BLaER1 (cell line): ENCODE results near the gene CFAP300.

Source experiments
- H3K27ac ChIP-seq: shearing (Covaris generic); formaldehyde crosslinking; 2 replicates; pipeline ENCODE4 v1.8.1; 2022
- H3K27me3 ChIP-seq: shearing (Covaris generic); formaldehyde crosslinking; 2 replicates; pipeline ENCODE4 v1.8.1; 2022
- H3K36me3 ChIP-seq: shearing (Covaris generic); formaldehyde crosslinking; 2 replicates; pipeline ENCODE4 v1.8.1; 2022
- H3K4me1 ChIP-seq: shearing (Covaris generic); formaldehyde crosslinking; 2 replicates; pipeline ENCODE4 v1.8.1; 2022
- H3K4me2 ChIP-seq: shearing (Covaris generic); formaldehyde crosslinking; 2 replicates; pipeline ENCODE4 v1.8.1; 2022
- H3K4me3 ChIP-seq: shearing (Covaris generic); formaldehyde crosslinking; 2 replicates; pipeline ENCODE4 v1.8.1; 2022
- H3K9ac ChIP-seq: shearing (Covaris generic); formaldehyde crosslinking; 2 replicates; pipeline ENCODE4 v1.8.1; 2022
- H3K9me3 ChIP-seq: shearing (Covaris generic); formaldehyde crosslinking; 2 replicates; pipeline ENCODE4 v1.8.1; 2022
- H4K20me1 ChIP-seq: shearing (Covaris generic); formaldehyde crosslinking; 2 replicates; pipeline ENCODE4 v1.8.1; 2022
- Cebpa-rat ChIP-seq: shearing (Covaris generic); IDR thresholded peaks from 2 replicates; pipeline ENCODE4 v1.8.1; 2022

Gene CFAP300

DNA sequence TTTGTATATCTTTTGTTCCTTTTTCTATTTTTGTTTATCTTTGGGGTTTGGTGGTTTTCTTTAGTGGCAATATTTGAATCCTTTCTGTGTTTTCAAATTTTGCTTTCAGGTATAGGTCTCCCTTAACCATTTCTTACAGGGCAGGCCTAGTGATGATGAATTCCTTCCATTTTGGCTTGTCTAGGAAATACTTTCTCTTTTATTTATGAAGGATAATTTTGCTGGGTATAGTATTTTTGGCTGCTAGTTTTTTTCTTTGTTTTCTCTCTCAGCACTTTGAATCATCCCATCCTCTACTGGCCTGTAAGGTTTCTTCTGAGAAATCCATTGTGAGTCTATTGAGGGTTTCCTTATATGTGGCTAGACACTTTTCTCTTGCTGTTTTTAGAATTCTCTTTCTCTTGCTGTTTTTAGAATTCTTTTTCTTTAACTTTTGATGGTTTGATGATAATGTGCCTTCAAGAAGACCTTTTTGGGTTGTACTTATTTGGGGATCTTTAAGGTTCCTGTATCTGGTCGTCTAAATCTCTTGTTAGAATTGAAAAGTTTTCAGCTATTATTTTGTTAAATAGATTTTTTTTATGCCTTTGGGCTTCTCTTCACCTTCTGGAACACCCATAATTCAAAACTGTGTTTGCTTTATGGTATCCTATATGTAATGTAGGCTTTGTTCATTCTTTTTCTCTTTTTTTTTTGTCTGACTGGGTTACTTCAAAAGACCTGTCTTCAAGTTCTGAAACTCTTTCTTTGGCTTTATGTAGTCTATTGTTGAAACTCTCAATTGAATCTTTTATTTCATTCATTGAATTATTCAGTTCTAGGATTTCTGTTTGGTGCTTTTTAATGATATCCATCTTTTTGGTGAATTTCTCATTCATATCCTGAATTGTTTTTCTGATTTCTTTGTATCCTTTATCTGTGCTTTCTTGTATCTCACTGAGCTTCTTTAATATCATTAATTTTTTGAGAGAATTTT lies 24.5 kb downstream of the CFAP300 start:
- Histone ChIP-seq H3K27me3 (no peaks in the 10 kb centered on the region), H3K27ac (no peak overlapping the region), H3K4me2 (no peak overlapping the region), H3K36me3 (no peaks in the 10 kb centered on the region), H3K4me3 (no peak overlapping the region), H3K4me1 (no peaks in the 10 kb centered on the region), H3K9me3 (peaks cover 42% of the 10 kb centered on the region), H3K9ac (no peak overlapping the region), H4K20me1 (no peaks in the 10 kb centered on the region)
- no peak for TF ChIP-seq Cebpa-rat

DNA sequence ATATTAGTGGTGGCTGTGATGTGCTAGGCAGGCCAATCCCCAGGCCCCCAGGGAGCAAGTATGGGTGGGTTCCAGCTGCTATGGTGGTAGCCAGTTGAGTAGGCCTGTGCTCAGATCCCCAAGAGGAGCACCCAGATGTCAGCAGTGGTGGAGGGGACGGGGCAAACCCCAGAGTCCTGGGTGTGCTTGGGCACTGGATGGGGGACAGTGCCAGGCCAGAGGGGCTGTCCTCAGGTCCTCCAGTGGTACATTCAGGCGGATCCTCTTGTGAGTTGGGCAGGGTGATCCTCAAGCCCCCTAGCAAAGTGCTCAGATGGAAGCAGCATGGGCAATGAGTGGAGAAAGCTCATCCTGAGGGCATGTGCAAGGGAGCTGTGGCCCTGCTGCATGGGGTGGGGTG lies 26.0 kb downstream of the CFAP300 start:
- no peak overlapping the region for H3K4me2 ChIP-seq
- H3K27me3 ChIP-seq = no peaks in the 10 kb centered on the region
- peaks cover 42% of the 10 kb centered on the region for H3K9me3 ChIP-seq
- no peak overlapping the region for H3K27ac ChIP-seq
- TF ChIP-seq Cebpa-rat = no peak
- no peaks in the 10 kb centered on the region for H3K4me1 ChIP-seq
- H3K4me3 ChIP-seq = no peak overlapping the region
- H3K36me3 ChIP-seq = no peaks in the 10 kb centered on the region
- no peaks in the 10 kb centered on the region for H4K20me1 ChIP-seq
- H3K9ac ChIP-seq = no peak overlapping the region

GRCh38 chr11:102079625-102080024 lies 32.4 kb downstream of the CFAP300 start:
- Histone ChIP-seq H3K4me3 (no peak overlapping the region), H3K9ac (no peak overlapping the region), H3K9me3 (no peaks in the 10 kb centered on the region), H3K36me3 (no peaks in the 10 kb centered on the region), H3K27me3 (no peaks in the 10 kb centered on the region), H3K27ac (no peak overlapping the region), H3K4me1 (no peaks in the 10 kb centered on the region), H3K4me2 (no peak overlapping the region), H4K20me1 (no peaks in the 10 kb centered on the region)
- TF ChIP-seq Cebpa-rat = no peak

DNA sequence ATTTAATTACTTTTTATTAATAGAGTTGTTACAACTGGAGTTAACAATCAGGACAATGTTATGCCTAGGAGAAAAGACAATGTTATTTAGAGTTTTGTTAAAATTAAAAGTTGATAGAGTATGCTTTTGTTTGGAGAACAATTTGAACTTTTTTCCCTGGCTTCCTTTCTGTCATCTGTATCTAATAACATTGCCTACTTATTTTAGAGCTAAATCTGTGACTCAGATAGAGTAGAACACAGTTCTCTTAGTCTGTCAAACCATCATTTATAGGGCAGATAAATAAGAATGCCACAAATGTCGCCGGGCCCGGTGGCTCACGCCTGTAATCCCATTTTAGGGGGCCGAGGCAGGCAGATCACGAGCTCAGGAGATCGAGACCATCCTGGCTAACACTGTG lies 34.1 kb downstream of the CFAP300 start:
- Histone ChIP-seq H3K4me3 (no peak overlapping the region), H3K27ac (no peak overlapping the region), H4K20me1 (no peaks in the 10 kb centered on the region), H3K4me1 (no peaks in the 10 kb centered on the region), H3K36me3 (no peaks in the 10 kb centered on the region), H3K9ac (no peak overlapping the region), H3K9me3 (no peaks in the 10 kb centered on the region), H3K4me2 (no peak overlapping the region), H3K27me3 (no peaks in the 10 kb centered on the region)
- no peak for TF ChIP-seq Cebpa-rat

DNA sequence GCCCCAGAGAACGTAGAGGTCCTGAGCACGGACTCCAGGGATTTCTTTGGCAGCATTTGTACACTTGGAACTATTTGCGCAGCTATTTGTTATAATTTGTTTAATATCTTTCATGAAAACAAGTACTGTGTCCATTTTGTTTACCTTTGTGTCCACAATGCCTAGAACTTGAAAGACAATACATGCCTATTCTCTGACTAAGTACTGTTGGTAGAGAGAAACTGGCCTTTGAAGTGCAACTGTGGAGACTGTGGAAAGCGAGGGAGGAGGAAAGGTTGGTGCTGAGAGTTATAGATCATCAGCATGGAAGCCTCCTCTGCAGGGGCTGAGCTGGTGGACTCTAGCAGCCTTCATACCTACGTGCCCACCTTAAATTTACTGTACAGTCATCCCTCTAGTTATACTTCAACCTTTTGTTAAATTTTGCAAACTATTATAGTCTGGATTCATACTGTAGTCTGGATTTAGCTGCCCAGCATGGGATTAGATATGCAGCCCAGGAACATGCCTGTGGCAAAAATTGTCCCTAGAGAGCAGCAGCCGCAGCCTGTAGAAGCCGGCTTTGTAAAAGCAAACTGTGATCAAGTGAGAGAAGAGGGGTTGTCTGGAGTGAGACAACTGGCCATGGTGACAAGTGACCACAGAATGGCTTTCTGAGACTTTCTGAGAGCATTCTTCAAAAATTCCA lies 38.8 kb downstream of the CFAP300 start:
- H4K20me1 ChIP-seq = no peaks in the 10 kb centered on the region
- no peak for TF ChIP-seq Cebpa-rat
- H3K27ac ChIP-seq = no peak overlapping the region
- H3K4me3 ChIP-seq = no peak overlapping the region
- H3K36me3 ChIP-seq = no peaks in the 10 kb centered on the region
- no peak overlapping the region for H3K9ac ChIP-seq
- H3K4me1 ChIP-seq = peaks cover 8% of the 10 kb centered on the region
- no peaks in the 10 kb centered on the region for H3K9me3 ChIP-seq
- no peak overlapping the region for H3K4me2 ChIP-seq
- no peaks in the 10 kb centered on the region for H3K27me3 ChIP-seq

- no peak overlapping the region for H3K9ac ChIP-seq
- no peaks in the 10 kb centered on the region for H3K27me3 ChIP-seq
- H3K4me3 ChIP-seq = no peak overlapping the region
- no peaks in the 10 kb centered on the region for H3K4me1 ChIP-seq
- H3K9me3 ChIP-seq = no peaks in the 10 kb centered on the region
- H3K4me2 ChIP-seq = no peak overlapping the region
- no peak for TF ChIP-seq Cebpa-rat
- H3K27ac ChIP-seq = no peak overlapping the region
- H4K20me1 ChIP-seq = no peaks in the 10 kb centered on the region
- H3K36me3 ChIP-seq = no peaks in the 10 kb centered on the region
These were observed 49.9 kb downstream of the CFAP300 start for GRCh38 chr11:102097186-102097585.

DNA sequence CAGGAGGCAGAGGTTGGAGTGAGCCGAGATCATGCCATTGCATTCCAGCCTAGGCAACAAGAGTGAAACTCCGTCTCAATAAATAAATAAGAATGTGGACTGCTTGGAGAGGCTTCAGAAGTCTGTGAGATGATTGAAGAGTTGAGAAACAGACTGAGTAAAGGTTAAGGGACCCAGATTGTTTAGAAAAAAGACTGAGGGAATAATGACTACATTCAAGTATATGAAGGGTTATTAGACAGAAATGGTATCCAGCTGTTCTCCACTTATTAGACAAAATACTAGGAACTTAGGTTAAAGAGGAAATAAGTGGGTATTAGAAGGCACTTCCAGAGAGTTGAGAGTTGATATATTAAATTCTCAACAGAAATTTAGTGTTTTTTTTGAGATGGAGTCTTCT lies 52.5 kb downstream of the CFAP300 start:
- no peaks in the 10 kb centered on the region for H4K20me1 ChIP-seq
- TF ChIP-seq Cebpa-rat = no peak
- H3K27me3 ChIP-seq = no peaks in the 10 kb centered on the region
- no peak overlapping the region for H3K27ac ChIP-seq
- no peaks in the 10 kb centered on the region for H3K36me3 ChIP-seq
- H3K9ac ChIP-seq = no peak overlapping the region
- H3K4me2 ChIP-seq = no peak overlapping the region
- H3K9me3 ChIP-seq = no peaks in the 10 kb centered on the region
- H3K4me3 ChIP-seq = no peak overlapping the region
- H3K4me1 ChIP-seq = no peaks in the 10 kb centered on the region

DNA sequence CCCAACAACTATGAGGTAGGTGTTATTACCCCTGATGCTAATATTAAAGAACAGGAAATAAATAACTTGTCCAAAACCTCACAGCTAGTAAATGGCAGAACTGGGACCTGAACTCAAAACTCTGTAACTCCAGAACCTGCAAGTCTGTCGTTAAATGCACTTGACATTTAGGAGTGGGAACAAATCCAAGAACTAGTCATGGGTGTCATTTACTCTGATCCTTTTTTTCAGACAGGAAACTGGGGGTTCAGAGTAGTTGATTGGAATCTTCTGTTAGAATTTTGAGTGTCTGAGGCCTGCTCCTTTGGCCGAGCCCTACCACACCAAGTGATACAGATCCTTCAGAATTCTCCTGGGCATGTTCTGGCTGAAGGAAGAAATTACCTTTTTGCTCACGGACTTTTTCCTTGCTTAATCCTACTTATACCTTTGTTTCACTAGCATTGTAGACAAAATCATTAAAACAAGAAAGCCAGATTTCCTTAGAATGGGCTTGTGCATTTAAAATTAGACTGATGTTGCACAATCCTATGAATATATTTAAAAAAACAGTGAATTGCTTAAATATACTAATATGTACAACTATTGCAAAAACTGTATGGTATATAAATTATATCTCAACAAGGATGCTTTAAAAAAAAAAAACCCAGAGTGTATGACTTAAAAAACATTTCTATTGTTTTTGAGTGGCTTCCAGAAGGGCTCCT lies 61.6 kb downstream of the CFAP300 start:
- TF ChIP-seq Cebpa-rat = no peak
- Histone ChIP-seq H3K36me3 (no peaks in the 10 kb centered on the region), H3K4me2 (peak overlapping the region; percentile 88), H4K20me1 (no peaks in the 10 kb centered on the region), H3K4me1 (peaks cover 22% of the 10 kb centered on the region), H3K27ac (no peak overlapping the region), H3K27me3 (peaks cover 4% of the 10 kb centered on the region; the same call in 1 of the 2 replicates), H3K4me3 (no peak overlapping the region), H3K9me3 (no peaks in the 10 kb centered on the region), H3K9ac (no peak overlapping the region)

GRCh38 chr11:102109896-102110760 lies 62.9 kb downstream of the CFAP300 start, which contains the start of gene YAP1:
YAP1 (plus strand) TSS chr11:102110447; CDS start chr11:102110849, 402 bp downstream.
- peaks cover 4% of the 10 kb centered on the region; the same call in 1 of the 2 replicates for H3K27me3 ChIP-seq
- peak within 1 kb of the TSS; percentile 74 for H3K27ac ChIP-seq
- no peaks in the 10 kb centered on the region for H4K20me1 ChIP-seq
- H3K4me3 ChIP-seq = peak within 1 kb of the TSS; percentile 88
- H3K4me1 ChIP-seq = peaks cover 22% of the 10 kb centered on the region
- H3K9ac ChIP-seq = peak within 1 kb of the TSS; percentile 80
- TF ChIP-seq Cebpa-rat = no peak
- peak within 1 kb of the TSS; percentile 88 for H3K4me2 ChIP-seq
- no peaks in the 10 kb centered on the region for H3K36me3 ChIP-seq
- no peaks in the 10 kb centered on the region for H3K9me3 ChIP-seq
